Left ventricle myocardium inferior (tissue), 1 donor: ENCODE data around the gene TMEM212. TPM values are rescaled to one million over a fixed set of nuclear protein-coding genes. Genes with fewer than 3 reads are reported as not detected.
"Not testable (repeated sequence)": the region's sequence is repeated elsewhere in the genome, so short reads cannot be mapped to it uniquely, and the experiment has no call there.

Experiments
- DNase-seq: peaks from one replicate; pipeline ENCODE4 v3.0.0-alpha.2; 2020
- H3K27ac ChIP-seq: fragments of 200-600 bp; replicated peaks from 2 replicates; pipeline ENCODE4 v1.8.0; 2021
- H3K27me3 ChIP-seq: fragments of 200-600 bp; 2 replicates; pipeline ENCODE4 v1.8.0; 2021; ENCODE audit warnings: low read depth
- H3K36me3 ChIP-seq: fragments of 200-600 bp; 2 replicates; pipeline ENCODE4 v1.8.0; 2021
- H3K4me1 ChIP-seq: fragments of 200-600 bp; 2 replicates; pipeline ENCODE4 v1.8.0; 2021
- H3K4me3 ChIP-seq: fragments of 200-600 bp; 2 replicates; pipeline ENCODE4 v1.8.0; 2021; ENCODE audit warnings: mild to moderate bottlenecking, moderate library complexity
- H3K9me3 ChIP-seq: fragments of 200-600 bp; replicated peaks from 2 replicates; pipeline ENCODE4 v1.8.0; 2021
- intact Hi-C: fragments of 100-400 bp; cut with micrococcal nuclease; formaldehyde crosslinking; loops from one replicate; pipeline ENCODE4 v1.11.0; 2022
- total RNA-seq: library from RNA; stranded (reverse); fragmentation: NEBNext Ultra II Directional; extraction: Animal tissue kit (Norgen Biotek cat#: 25700); gene quantifications from one replicate; pipeline ENCODE4 v1.2.1, GENCODE V29; 2021
- TF ChIP-seq, protein P1 (sequence below): fragments of 200-600 bp; IDR thresholded peaks from 2 replicates; pipeline ENCODE4 v1.8.0; 2021; ENCODE audit warnings: antibody characterized with exemption, mild to moderate bottlenecking, borderline replicate concordance
- donor health status: DM: no; HTN: yes; CAD: no; lungs with severe emphysema.

TMEM212 gene
- total RNA-seq, 1 donor from 2014 or later = not detected

DNA sequence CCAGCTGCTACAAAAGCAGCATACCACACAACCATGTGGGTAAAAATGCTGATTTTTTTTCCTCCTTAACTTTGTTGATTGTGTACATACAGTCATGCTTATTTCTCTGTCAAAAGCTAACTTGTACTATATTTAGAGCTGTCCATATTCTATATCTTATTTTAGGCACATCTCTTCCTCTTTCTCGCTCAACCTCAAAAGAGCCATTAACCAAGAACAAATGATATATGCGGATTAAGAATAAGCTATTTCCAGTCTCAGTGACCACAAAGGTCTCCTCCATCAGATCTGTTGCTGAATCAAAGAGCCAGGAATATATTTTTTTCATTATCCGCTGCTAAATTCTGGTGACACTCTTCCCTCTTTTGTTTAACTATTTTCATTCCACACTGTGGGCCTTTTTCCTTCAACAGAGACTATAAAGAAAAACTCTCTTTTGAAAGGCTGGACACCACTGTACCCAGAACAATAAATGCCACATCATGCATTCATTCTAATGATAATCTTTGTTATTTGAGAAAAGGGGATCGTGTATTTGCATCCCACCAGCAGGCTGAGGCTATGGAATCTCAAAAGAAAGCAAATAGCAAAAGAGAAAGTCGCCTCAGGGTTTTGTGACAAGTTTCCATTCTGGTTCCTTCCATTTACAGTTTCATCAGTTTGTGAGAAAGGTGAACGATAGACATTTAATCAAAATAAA is 8.0 kb downstream of the TMEM212 start:
- intact Hi-C loops = no loop called here
- H3K27me3 ChIP-seq = no peaks in the 10 kb centered on the region
- TF ChIP-seq, protein P1, sequence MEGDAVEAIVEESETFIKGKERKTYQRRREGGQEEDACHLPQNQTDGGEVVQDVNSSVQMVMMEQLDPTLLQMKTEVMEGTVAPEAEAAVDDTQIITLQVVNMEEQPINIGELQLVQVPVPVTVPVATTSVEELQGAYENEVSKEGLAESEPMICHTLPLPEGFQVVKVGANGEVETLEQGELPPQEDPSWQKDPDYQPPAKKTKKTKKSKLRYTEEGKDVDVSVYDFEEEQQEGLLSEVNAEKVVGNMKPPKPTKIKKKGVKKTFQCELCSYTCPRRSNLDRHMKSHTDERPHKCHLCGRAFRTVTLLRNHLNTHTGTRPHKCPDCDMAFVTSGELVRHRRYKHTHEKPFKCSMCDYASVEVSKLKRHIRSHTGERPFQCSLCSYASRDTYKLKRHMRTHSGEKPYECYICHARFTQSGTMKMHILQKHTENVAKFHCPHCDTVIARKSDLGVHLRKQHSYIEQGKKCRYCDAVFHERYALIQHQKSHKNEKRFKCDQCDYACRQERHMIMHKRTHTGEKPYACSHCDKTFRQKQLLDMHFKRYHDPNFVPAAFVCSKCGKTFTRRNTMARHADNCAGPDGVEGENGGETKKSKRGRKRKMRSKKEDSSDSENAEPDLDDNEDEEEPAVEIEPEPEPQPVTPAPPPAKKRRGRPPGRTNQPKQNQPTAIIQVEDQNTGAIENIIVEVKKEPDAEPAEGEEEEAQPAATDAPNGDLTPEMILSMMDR = no peak
- no peaks in the 10 kb centered on the region for H3K36me3 ChIP-seq
- H3K4me1 ChIP-seq = peaks cover 18% of the 10 kb centered on the region
- H3K4me3 ChIP-seq = no peak overlapping the region
- DNase-seq = no peak
- no peak overlapping the region for H3K27ac ChIP-seq
- peaks cover 20% of the 10 kb centered on the region for H3K9me3 ChIP-seq

DNA sequence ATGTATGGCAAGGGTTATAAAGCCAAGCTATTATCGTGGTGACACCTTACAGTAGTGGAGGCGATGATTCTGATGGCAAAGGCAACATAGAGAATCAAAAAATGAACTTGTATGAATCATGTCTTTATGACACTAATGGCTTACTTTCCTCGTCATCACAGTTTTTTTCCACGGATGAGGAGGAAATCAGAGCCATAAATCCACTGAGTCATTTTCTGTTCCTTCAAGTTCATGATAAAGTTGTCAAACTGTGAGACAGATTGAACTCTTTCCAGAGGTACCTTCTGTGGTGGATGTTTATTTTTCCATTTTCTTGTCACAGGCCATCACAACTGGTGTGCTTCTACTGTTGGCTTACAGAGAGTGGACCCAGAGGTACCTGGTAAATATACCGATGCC is 8.5 kb downstream of the TMEM212 start:
- H3K27ac ChIP-seq = no peak overlapping the region
- H3K36me3 ChIP-seq = no peaks in the 10 kb centered on the region
- DNase-seq = no peak
- H3K4me3 ChIP-seq = no peak overlapping the region
- H3K27me3 ChIP-seq = no peaks in the 10 kb centered on the region
- intact Hi-C loops = no loop called here
- TF ChIP-seq, protein P1 = no peak
- peaks cover 16% of the 10 kb centered on the region for H3K4me1 ChIP-seq
- H3K9me3 ChIP-seq = peaks cover 20% of the 10 kb centered on the region

DNA sequence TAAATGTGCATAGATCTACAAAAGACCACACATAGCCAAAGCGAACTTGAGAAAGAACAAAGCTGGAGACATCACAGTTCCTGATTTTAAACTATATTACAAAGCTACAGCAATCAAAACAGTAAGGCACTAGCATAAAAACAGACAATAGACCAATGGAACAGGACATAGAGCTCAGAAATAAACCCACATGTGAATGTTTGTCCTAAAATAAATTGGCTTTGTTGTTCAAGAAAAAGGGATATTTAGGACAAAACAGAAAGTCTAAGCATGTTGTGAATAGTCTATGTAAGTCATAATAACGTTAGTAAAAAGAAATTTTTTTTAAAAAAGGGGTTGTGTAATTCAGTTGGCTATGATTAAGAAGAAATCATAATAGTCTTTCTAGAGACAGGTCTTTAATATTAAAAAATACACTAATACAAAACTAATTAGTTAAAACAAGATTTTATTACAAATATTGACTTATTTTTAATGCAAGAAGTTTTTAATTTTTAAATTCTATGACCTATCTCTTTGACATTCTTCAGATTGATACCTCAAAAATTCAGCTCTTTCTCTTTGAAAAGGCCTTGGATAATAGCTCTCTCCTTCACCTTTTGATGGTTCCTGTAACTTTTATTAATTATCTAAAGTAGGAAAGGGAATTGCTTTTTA is 11.6 kb downstream of the TMEM212 start:
- TF ChIP-seq, protein P1 = no peak
- no peak for DNase-seq
- no peak overlapping the region for H3K27ac ChIP-seq
- H3K27me3 ChIP-seq = no peaks in the 10 kb centered on the region
- peaks cover 6% of the 10 kb centered on the region for H3K4me1 ChIP-seq
- intact Hi-C loops = no loop called here
- H3K36me3 ChIP-seq = no peaks in the 10 kb centered on the region
- peaks cover 23% of the 10 kb centered on the region for H3K9me3 ChIP-seq
- H3K4me3 ChIP-seq = no peak overlapping the region

DNA sequence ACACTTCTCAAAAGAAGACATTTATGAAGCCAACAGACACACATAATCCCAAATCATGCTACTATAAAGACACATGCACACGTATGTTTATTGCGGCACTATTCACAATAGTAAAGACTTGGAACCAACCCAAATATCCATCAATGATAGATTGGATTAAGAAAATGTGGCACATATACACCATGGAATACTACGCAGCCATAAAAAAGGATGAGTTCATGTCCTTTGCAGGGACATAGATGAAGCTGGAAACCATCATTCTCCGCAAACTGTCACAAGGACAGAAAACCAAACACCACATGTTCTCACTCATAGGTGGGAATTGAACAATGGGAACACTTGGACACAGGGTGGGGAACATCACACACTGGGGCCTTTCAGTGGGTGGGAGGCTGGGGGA is 15.6 kb downstream of the TMEM212 start:
- not testable (repeated sequence) for DNase-seq, H3K27ac ChIP-seq

DNA sequence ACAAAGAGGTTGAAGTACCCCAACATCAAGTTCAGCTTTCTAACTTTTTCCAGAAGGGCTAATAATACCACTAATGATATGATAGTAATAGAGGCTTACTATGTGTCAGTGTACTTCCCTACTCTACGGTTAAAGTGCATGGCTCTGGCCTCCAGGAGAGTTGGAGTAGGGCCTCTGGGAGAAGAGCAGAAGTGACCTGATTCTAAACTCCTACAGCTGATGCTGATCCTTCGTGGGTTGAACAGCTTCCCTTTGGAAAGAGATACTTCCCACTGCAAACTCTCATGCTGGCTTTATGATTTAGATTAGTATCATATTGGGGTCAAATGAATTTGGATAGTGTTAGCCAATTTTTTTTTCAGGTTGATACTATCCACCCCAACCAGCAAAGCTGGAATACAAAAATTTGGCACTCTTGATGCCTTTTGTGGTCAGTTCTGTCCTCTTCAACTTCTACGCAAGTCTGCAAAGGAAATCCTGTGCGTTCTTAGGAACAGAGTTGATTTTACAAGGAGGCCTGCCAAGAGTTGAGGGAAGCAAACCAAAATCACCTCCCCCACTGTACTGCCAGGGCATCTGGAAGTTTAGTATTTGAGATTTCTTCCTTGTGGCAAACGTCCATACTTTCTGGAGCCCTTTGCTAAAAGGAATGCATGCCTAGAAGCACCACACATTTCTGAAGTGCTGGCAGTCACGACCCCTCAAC is 17.8 kb downstream of the TMEM212 start:
- Histone ChIP-seq H3K4me3 (no peak overlapping the region), H3K27me3 (no peaks in the 10 kb centered on the region), H3K27ac (peak overlapping the region; percentile 47), H3K4me1 (peaks cover 28% of the 10 kb centered on the region), H3K36me3 (no peaks in the 10 kb centered on the region), H3K9me3 (peaks cover 3% of the 10 kb centered on the region)
- TF ChIP-seq, protein P1 = no peak
- intact Hi-C loops = no loop called here
- no peak for DNase-seq

More for the DNA sequence above, 15.6 kb downstream of the TMEM212 start:
- H3K4me3 ChIP-seq, H3K36me3 ChIP-seq, intact Hi-C loops, H3K27me3 ChIP-seq: not testable (repeated sequence)
- peaks cover 26% of the 10 kb centered on the region for H3K4me1 ChIP-seq
- H3K9me3 ChIP-seq = peaks cover 21% of the 10 kb centered on the region
